GM19351 (cell line): ENCODE measurements around the gene NR3C1.

Experiments used
- ATAC-seq: cut with Tn5 transposase; IDR thresholded peaks from one replicate; pipeline ENCODE4 v1.9.1; 2021; ENCODE audit warnings: mild to moderate bottlenecking, moderate library complexity; ENCODE audit not compliant: unreplicated experiment

NR3C1 gene

GRCh38 chr5:143315214-143315613, 88.3 kb downstream of the NR3C1 start:
- ATAC-seq = no peak

GRCh38 chr5:143314659-143315058, 88.8 kb downstream of the NR3C1 start:
- ATAC-seq = peak; percentile 53

GRCh38 chr5:143314099-143314498, 89.4 kb downstream of the NR3C1 start:
- peak; percentile 41 for ATAC-seq

GRCh38 chr5:143313298-143313852, 90.1 kb downstream of the NR3C1 start:
- no peak for ATAC-seq

GRCh38 chr5:143312822-143313221, 90.7 kb downstream of the NR3C1 start:
- ATAC-seq = no peak

- no peak for ATAC-seq
These were observed 91.5 kb downstream of the NR3C1 start for GRCh38 chr5:143311955-143312354.

- ATAC-seq = no peak
These were observed 92.1 kb downstream of the NR3C1 start for GRCh38 chr5:143311428-143311827.

- no peak for ATAC-seq
These were observed 93.6 kb downstream of the NR3C1 start for GRCh38 chr5:143309661-143310431.

GRCh38 chr5:143308731-143309130, 94.8 kb downstream of the NR3C1 start:
- ATAC-seq = no peak

- no peak for ATAC-seq
These were observed 97.4 kb downstream of the NR3C1 start for GRCh38 chr5:143306040-143306439.

- no peak for ATAC-seq
These were observed 98.5 kb downstream of the NR3C1 start for GRCh38 chr5:143304836-143305475.

GRCh38 chr5:143302341-143303045, 101.0 kb downstream of the NR3C1 start:
- ATAC-seq = no peak

GRCh38 chr5:143297756-143298155, 105.7 kb downstream of the NR3C1 start:
- no peak for ATAC-seq

- ATAC-seq = no peak
These were observed 113.4 kb downstream of the NR3C1 start for GRCh38 chr5:143290125-143290524.

GRCh38 chr5:143284521-143284920, 119.0 kb downstream of the NR3C1 start:
- ATAC-seq = no peak

GRCh38 chr5:143284002-143284401, 119.5 kb downstream of the NR3C1 start:
- ATAC-seq = no peak

- ATAC-seq = no peak
These were observed 122.3 kb downstream of the NR3C1 start for GRCh38 chr5:143281226-143281625.

- no peak for ATAC-seq
These were observed 123.8 kb downstream of the NR3C1 start for GRCh38 chr5:143279698-143280097.

- no peak for ATAC-seq
These were observed 126.0 kb downstream of the NR3C1 start for GRCh38 chr5:143277536-143277935.

GRCh38 chr5:143275512-143276363, 127.7 kb downstream of the NR3C1 start:
- no peak for ATAC-seq

GRCh38 chr5:143274952-143275351, 128.5 kb downstream of the NR3C1 start:
- ATAC-seq = no peak
